Loucy (cell line): ENCODE measurements around the gene PDE10A.

Experiments used
- EZH2phosphoT487 ChIP-seq: fragments of 200-600 bp; IDR thresholded peaks from 2 replicates; pipeline ENCODE4 v1.6.1; 2018; ENCODE audit warnings: antibody characterized with exemption, mild to moderate bottlenecking, moderate library complexity, borderline replicate concordance
- TF ChIP-seq, protein P1 (sequence below): fragments of 200-600 bp; sonication (generic); conservative IDR thresholded peaks from 2 replicates; pipeline ENCODE4 v1.5.1; 2014; ENCODE audit warnings: mild to moderate bottlenecking, antibody characterized with exemption, low read length

DNA sequence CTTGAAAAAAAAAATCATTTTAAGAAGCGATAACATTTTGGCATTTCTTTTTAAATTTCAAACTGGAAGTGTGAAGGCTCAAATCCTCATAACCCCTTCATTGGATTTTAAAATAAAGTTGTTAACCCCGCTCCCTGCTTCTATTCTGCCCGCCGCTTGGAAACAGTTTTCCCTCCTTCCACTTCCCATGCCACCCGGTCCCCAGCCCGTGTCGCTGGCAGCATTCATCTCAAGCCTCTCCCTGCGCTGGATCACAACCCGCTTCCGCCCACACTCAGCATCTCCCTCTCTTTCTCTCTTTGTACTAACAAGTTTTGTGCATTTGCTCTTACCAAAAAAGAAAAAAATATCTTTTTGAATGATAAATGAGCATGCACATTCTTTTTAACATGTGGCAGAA is 15.4 kb upstream of the PDE10A start:
- TF ChIP-seq, protein P1, sequence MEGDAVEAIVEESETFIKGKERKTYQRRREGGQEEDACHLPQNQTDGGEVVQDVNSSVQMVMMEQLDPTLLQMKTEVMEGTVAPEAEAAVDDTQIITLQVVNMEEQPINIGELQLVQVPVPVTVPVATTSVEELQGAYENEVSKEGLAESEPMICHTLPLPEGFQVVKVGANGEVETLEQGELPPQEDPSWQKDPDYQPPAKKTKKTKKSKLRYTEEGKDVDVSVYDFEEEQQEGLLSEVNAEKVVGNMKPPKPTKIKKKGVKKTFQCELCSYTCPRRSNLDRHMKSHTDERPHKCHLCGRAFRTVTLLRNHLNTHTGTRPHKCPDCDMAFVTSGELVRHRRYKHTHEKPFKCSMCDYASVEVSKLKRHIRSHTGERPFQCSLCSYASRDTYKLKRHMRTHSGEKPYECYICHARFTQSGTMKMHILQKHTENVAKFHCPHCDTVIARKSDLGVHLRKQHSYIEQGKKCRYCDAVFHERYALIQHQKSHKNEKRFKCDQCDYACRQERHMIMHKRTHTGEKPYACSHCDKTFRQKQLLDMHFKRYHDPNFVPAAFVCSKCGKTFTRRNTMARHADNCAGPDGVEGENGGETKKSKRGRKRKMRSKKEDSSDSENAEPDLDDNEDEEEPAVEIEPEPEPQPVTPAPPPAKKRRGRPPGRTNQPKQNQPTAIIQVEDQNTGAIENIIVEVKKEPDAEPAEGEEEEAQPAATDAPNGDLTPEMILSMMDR, result no peak
- no peak for TF ChIP-seq EZH2phosphoT487
